DND-41 (cell line): Measurements from ENCODE around the gene ARL6IP4.

Source experiments
- CTCF ChIP-seq: IDR thresholded peaks from 2 replicates; pipeline ENCODE4 v1.5.1; 2012; ENCODE audit warnings: borderline replicate concordance, low read length, moderate library complexity, mild to moderate bottlenecking; ENCODE audit not compliant: poor library complexity, severe bottlenecking; ENCODE audit errors: extremely low read depth
- EZH2 ChIP-seq: IDR thresholded peaks from 3 replicates; pipeline ENCODE4 v1.6.1; 2012; ENCODE audit warnings: borderline replicate concordance, low read depth, mild to moderate bottlenecking, moderate library complexity, low read length, inconsistent platforms; ENCODE audit not compliant: severe bottlenecking

GRCh38 chr12:122966743-122967550 is 13.5 kb upstream of the ARL6IP4 start:
- TF ChIP-seq EZH2 (no peak), CTCF (no peak)
